IMR-90 (cell line): Measurements from ENCODE around the gene DYNLRB1. TPM values are rescaled to one million over a fixed set of nuclear protein-coding genes. Genes with fewer than 3 reads are reported as not detected.

Experiments
- ATAC-seq: fragments of 200-7000 bp; cut with Tn5 transposase; 2 replicates; pipeline ENCODE4 v1.9.1; 2020; ENCODE audit warnings: low read depth, mild to moderate bottlenecking, moderate library complexity
- BruUV-seq: library from RNA; stranded (reverse); fragments of 400-500 nt; replicated peaks from 2 replicates; lab custom pipeline; 2021; lab: Mats Ljungman, UMichigan
- CTCF ChIA-PET: fragments of 300-600 bp; formaldehyde crosslinking; extraction: SDS; loops from one replicate; lab custom pipeline; 2021; ENCODE audit warnings: antibody characterized with exemption; lab: Yijun Ruan, JAX
- POLR2A ChIA-PET: fragments of 300-600 bp; sonication (Branson Sonifier 250); formaldehyde crosslinking; loops from one replicate; lab custom pipeline; 2022; ENCODE audit warnings: antibody characterized with exemption; ENCODE audit not compliant: unreplicated experiment; lab: Charles Lee
- DNase-seq: peaks from one replicate; pipeline ENCODE4 v3.0.0; 2013
- H2AFZ ChIP-seq: replicated peaks from 2 replicates; pipeline ENCODE3; 2013; ENCODE audit warnings: low read length, mild to moderate bottlenecking; ENCODE audit not compliant: poor library complexity
- H2AK5ac ChIP-seq: 2 replicates; pipeline ENCODE4 v1.6.1; 2013; ENCODE audit warnings: low read depth, low read length, inconsistent platforms
- H2AK9ac ChIP-seq: replicated peaks from 2 replicates; pipeline ENCODE3; 2013; ENCODE audit warnings: mild to moderate bottlenecking, low read depth, low read length, moderate library complexity; ENCODE audit not compliant: poor library complexity
- H2BK120ac ChIP-seq: 2 replicates; pipeline ENCODE4 v1.6.1; 2013; ENCODE audit warnings: low read depth, low read length, inconsistent platforms
- H2BK15ac ChIP-seq: 3 replicates; pipeline ENCODE4 v1.6.1; 2013; ENCODE audit warnings: low read depth, low read length, inconsistent platforms
- H2BK20ac ChIP-seq: 2 replicates; pipeline ENCODE4 v1.6.1; 2013; ENCODE audit warnings: low read depth, mild to moderate bottlenecking, inconsistent platforms, low read length, moderate library complexity
- H2BK5ac ChIP-seq: 2 replicates; pipeline ENCODE4 v1.6.1; 2013; ENCODE audit warnings: mild to moderate bottlenecking, low read depth, low read length, inconsistent platforms; ENCODE audit not compliant: poor library complexity, severe bottlenecking
- H3K14ac ChIP-seq: replicated peaks from 2 replicates; pipeline ENCODE4 v1.6.1; 2013; ENCODE audit warnings: low read depth, low read length, inconsistent platforms
- H3K18ac ChIP-seq: 2 replicates; pipeline ENCODE4 v1.6.1; 2013; ENCODE audit warnings: low read depth, low read length, control low read depth
- H3K23ac ChIP-seq: 2 replicates; pipeline ENCODE4 v1.6.1; 2013; ENCODE audit warnings: low read depth, low read length, inconsistent platforms
- H3K27ac ChIP-seq: 2 replicates; pipeline ENCODE4 v1.5.1; 2013; ENCODE audit warnings: mild to moderate bottlenecking, control low read depth, low read length; ENCODE audit not compliant: insufficient read depth
- H3K27me3 ChIP-seq: 2 replicates; pipeline ENCODE4 v1.6.1; 2013; ENCODE audit warnings: low read length; ENCODE audit not compliant: control insufficient read depth, insufficient read depth
- H3K36me3 ChIP-seq: 2 replicates; pipeline ENCODE4 v1.6.1; 2013; ENCODE audit warnings: low read length, mixed read lengths; ENCODE audit not compliant: control insufficient read depth, insufficient read depth
- H3K4ac ChIP-seq: 2 replicates; pipeline ENCODE4 v1.6.1; 2013; ENCODE audit warnings: low read depth, low read length, inconsistent platforms
- H3K4me1 ChIP-seq: 2 replicates; pipeline ENCODE4 v1.6.1; 2013; ENCODE audit warnings: low read length, mixed read lengths; ENCODE audit not compliant: control insufficient read depth, insufficient read depth
- H3K4me2 ChIP-seq: 2 replicates; pipeline ENCODE4 v1.6.1; 2013; ENCODE audit warnings: low read depth, mild to moderate bottlenecking, control low read depth, low read length, moderate library complexity
- H3K4me3 ChIP-seq: 2 replicates; pipeline ENCODE4 v1.5.1; 2013; ENCODE audit warnings: low read depth, mild to moderate bottlenecking, control low read depth, low read length, moderate library complexity; ENCODE audit not compliant: insufficient read depth
- H3K56ac ChIP-seq: 2 replicates; pipeline ENCODE4 v1.6.1; 2013; ENCODE audit warnings: low read length, inconsistent platforms; ENCODE audit not compliant: insufficient read depth; ENCODE audit errors: extremely low read depth
- H3K79me1 ChIP-seq, 2 experiments: 2 replicates each; pipeline ENCODE4 v1.6.1; 2013; ENCODE audit warnings: low read length in 2 of 2, inconsistent platforms in 1 of 2, low read depth in 1 of 2
- H3K9ac ChIP-seq: 2 replicates; pipeline ENCODE4 v1.6.1; 2013; ENCODE audit warnings: low read depth, low read length, control low read depth
- H3K9me1 ChIP-seq: 2 replicates; pipeline ENCODE4 v1.6.1; 2013; ENCODE audit warnings: low read length, inconsistent platforms; ENCODE audit not compliant: insufficient read depth
- H3K9me3 ChIP-seq: 2 replicates; pipeline ENCODE4 v1.6.1; 2013; ENCODE audit warnings: low read length; ENCODE audit not compliant: control insufficient read depth, insufficient read depth
- H4K20me1 ChIP-seq: 2 replicates; pipeline ENCODE4 v1.6.1; 2013; ENCODE audit warnings: low read length, inconsistent platforms; ENCODE audit not compliant: insufficient read depth
- H4K5ac ChIP-seq: 2 replicates; pipeline ENCODE4 v1.6.1; 2013; ENCODE audit warnings: mild to moderate bottlenecking, low read depth, low read length, control low read depth
- H4K8ac ChIP-seq, 2 experiments: 2 replicates each; pipeline ENCODE4 v1.6.1; 2013; ENCODE audit warnings: low read depth in 2 of 2, low read length in 2 of 2, control low read depth in 1 of 2, inconsistent platforms in 1 of 2
- H4K91ac ChIP-seq: 2 replicates; pipeline ENCODE4 v1.6.1; 2013; ENCODE audit warnings: low read depth, low read length, inconsistent platforms; ENCODE audit not compliant: insufficient read depth
- CEBPB ChIP-seq: IDR thresholded peaks from 2 replicates; pipeline ENCODE4 v1.6.1; 2012; ENCODE audit warnings: low read depth, low read length, improper control_type of control experiment
- MAFK ChIP-seq: IDR thresholded peaks from 2 replicates; pipeline ENCODE4 v1.6.1; 2012; ENCODE audit warnings: low read depth, low read length, improper control_type of control experiment
- WGBS, 2 experiments: methylation state at CpG; one replicate each; pipeline versions ENCODE4 v1.1.5 to v1.1.7; 2013; ENCODE audit warnings: missing lambda C conversion rate in 2 of 2; ENCODE audit not compliant: insufficient read length in 1 of 2; ENCODE audit errors: extremely low coverage in 2 of 2; 5-methylcytosine and 5-hydroxymethylcytosine counted together
- dilution Hi-C: fragments of 300-500 bp; cut with HindIII; formaldehyde crosslinking; loops from one replicate; pipeline ENCODE4 v1.14.3; 2018; ENCODE audit warnings: low sequenced_read_pairs; ENCODE audit not compliant: unreplicated experiment
- in situ Hi-C: fragments of 300-500 bp; cut with MboI; formaldehyde crosslinking; loops from 3 replicates; pipeline ENCODE4 v1.14.3; 2019; ENCODE audit warnings: low sequenced_read_pairs, inconsistent platforms, mixed read lengths
- intact Hi-C: fragments of 100-400 bp; cut with micrococcal nuclease; formaldehyde crosslinking; loops from 2 replicates; pipeline ENCODE4 v1.10.0; 2022
- polyA plus RNA-seq, 3 experiments: library from polyadenylated mRNA; depleted of rRNA; stranded (reverse); fragments of >200 nt; gene quantifications; 2 replicates each; pipeline ENCODE4 v1.2.3, GENCODE V29; 2012; ENCODE audit warnings: low replicate concordance in 1 of 3
- total RNA-seq: library from RNA; depleted of rRNA; stranded (reverse); fragments of >200 nt; gene quantifications from 2 replicates; pipeline ENCODE4 v1.2.3, GENCODE V29; 2012

Gene DYNLRB1
- total and polyA plus RNA-seq, 2 of the 4 experiments (the other 2 are of a cell fraction): 82.4 to 380 TPM

DNA sequence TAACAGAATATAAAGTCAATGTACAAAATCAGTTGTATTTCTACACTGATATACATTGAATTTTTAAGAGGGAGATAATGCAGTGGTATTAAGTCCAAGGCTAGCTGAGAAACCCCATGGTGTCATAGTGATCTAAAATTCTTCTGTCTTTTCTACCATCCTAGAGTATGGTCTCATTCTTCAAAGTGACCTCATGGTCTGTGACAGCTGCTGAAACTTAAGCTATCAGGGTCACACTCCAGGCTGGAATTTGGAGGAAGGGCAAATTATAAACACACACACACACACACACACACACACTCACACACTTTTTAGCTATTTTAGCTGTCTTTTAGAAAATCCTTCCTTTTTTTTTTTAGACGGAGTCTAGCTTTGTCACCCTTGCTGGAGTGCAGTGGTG, 47.3 kb upstream of the DYNLRB1 start:
- Histone ChIP-seq H3K9me1 (no peaks in the 10 kb centered on the region; the same call in 1 of the 2 replicates), H3K27me3 (no peaks in the 10 kb centered on the region), H3K23ac (no peak overlapping the region), H3K9me3 (no peaks in the 10 kb centered on the region), H3K79me1 (peaks cover 14 to 46% of the 10 kb centered on the region in 2 experiments; a peak in 3 of 4 replicates), H3K27ac (no peak overlapping the region), H4K8ac (no peak overlapping the region), H2BK120ac (no peak overlapping the region), H3K4me3 (no peak overlapping the region), H2BK5ac (peak overlapping the region; percentile 24), H2AK9ac (no peak overlapping the region), H3K36me3 (peaks cover 23% of the 10 kb centered on the region), H2BK20ac (no peak overlapping the region), H3K9ac (no peak overlapping the region), H3K4me1 (peaks cover 2% of the 10 kb centered on the region; the same call in 1 of the 2 replicates), H4K20me1 (peaks cover 13% of the 10 kb centered on the region), H2AK5ac (no peak overlapping the region), H3K56ac (no peak overlapping the region), H3K4me2 (no peak overlapping the region), H3K14ac (no peak overlapping the region), H2AFZ (no peak overlapping the region), H4K91ac (no peak overlapping the region), H3K18ac (no peak overlapping the region), H3K4ac (no peak overlapping the region), H2BK15ac (no peak overlapping the region), H4K5ac (no peak overlapping the region)
- POLR2A ChIA-PET: no interaction called here
- dilution Hi-C loops (no loop called here), in situ Hi-C loops (no loop called here), intact Hi-C loops (no loop called here)
- TF ChIP-seq CEBPB (no peak), MAFK (no peak)
- DNase-seq: peak; percentile 25
- ATAC-seq: peak; percentile 56
- BruUV-seq: no TSS peak
- CTCF ChIA-PET: interaction anchor here (1.2 kb wide), 1 partner anchor 156 kb away, joined by 5 read pairs; no protein-coding TSS in a partner anchor
- no CpG with 5 or more reads among the region's 1 CpG for WGBS, 2 experiments
